Transverse colon (tissue), 4 donors: ENCODE data around the gene PRCP. TPM values are rescaled to one million over a fixed set of nuclear protein-coding genes. Genes with fewer than 3 reads are reported as not detected.

Experiments used
- DNase-seq: peaks from one replicate; pipeline ENCODE4 v3.0.0-alpha.2; 2019
- H3K27ac ChIP-seq, 4 donors: fragments of 200-600 bp; sonication (generic); 2 replicates each; pipeline ENCODE4 v1.5.1; 2016 to 2018; ENCODE audit warnings: inconsistent platforms in 4 of 4
- H3K27me3 ChIP-seq: fragments of 200-600 bp; sonication (generic); 2 replicates; pipeline ENCODE4 v1.5.1; 2017; ENCODE audit warnings: inconsistent platforms
- H3K36me3 ChIP-seq, 4 donors: fragments of 200-600 bp; sonication (generic); 2 replicates each; pipeline ENCODE4 v1.5.1; 2017 to 2019; ENCODE audit warnings: inconsistent platforms in 4 of 4
- H3K4me1 ChIP-seq, 4 donors: fragments of 200-600 bp; sonication (generic); 2 replicates each; pipeline ENCODE4 v1.5.1; 2017 to 2020; ENCODE audit warnings: inconsistent platforms in 4 of 4
- H3K4me3 ChIP-seq, 4 donors: fragments of 200-600 bp; sonication (generic); 1 replicate in 1 of 4; 2 replicates in 3 of 4; pipeline versions ENCODE4 v1.5.1 to v1.6.1; 2017 to 2019; ENCODE audit warnings: inconsistent platforms in 4 of 4
- H3K9me3 ChIP-seq, 2 donors: fragments of 200-600 bp; sonication (generic); 2 replicates each; pipeline ENCODE4 v1.5.1; 2017 to 2019; ENCODE audit warnings: inconsistent platforms in 2 of 2
- EP300 ChIP-seq: sonication (generic); formaldehyde crosslinking; IDR thresholded peaks from one replicate; pipeline ENCODE4 v1.6.1; 2017; ENCODE audit warnings: antibody characterized with exemption, low read depth
- POLR2A ChIP-seq: fragments of 450-650 bp; IDR thresholded peaks from one replicate; pipeline ENCODE4 v1.6.1; 2016; ENCODE audit warnings: antibody characterized with exemption, mild to moderate bottlenecking, moderate library complexity
- POLR2AphosphoS5 ChIP-seq, 3 donors: sonication (generic); formaldehyde crosslinking; IDR thresholded peaks; one replicate each; pipeline ENCODE4 v1.6.1; 2016; ENCODE audit warnings: antibody characterized with exemption in 3 of 3
- WGBS, 2 donors: methylation state at CpG; one replicate each; pipeline ENCODE4 v1.1.5; 2018; ENCODE audit warnings: low coverage in 1 of 2; 5-methylcytosine and 5-hydroxymethylcytosine counted together
- in situ Hi-C, 4 donors: fragments of 200-750 bp; cut with MboI; loops; one replicate each; pipeline versions ENCODE4 v1.15.0 to v1.15.1; 2017; ENCODE audit warnings: low sequenced_read_pairs in 3 of 4, low pct_ligation_motif_present in 1 of 4, low pct_unique_long_range_greater_than_20kb in 1 of 4
- intact Hi-C: fragments of 100-400 bp; cut with DNase I; formaldehyde crosslinking; loops from one replicate; pipeline ENCODE4 v1.15.1; 2023; ENCODE audit warnings: low total_unique reads
- total RNA-seq, 4 donors: library from RNA; depleted of rRNA; stranded (reverse); fragments of >200 nt; gene quantifications; one replicate each; pipeline ENCODE4 v1.1.0, GENCODE V29; 2016
- TF ChIP-seq, protein P1 (sequence below), 5 experiments: fragments of 200-600 bp in 3 of 5; fragments of 450-650 bp in 2 of 5; sonication (generic) in 3 of 5; IDR thresholded peaks; 1 replicate in 2 of 5; 2 replicates in 3 of 5; pipeline ENCODE4 v1.5.1; 2016 to 2017; ENCODE audit warnings: antibody characterized with exemption in 5 of 5, inconsistent platforms in 3 of 5, mild to moderate bottlenecking in 2 of 5, moderate library complexity in 1 of 5

PRCP gene
- total RNA-seq, 4 donors from 2014 or later = 20.9 to 34.8 (median 29.9) TPM

- in situ Hi-C loops = loop anchor here in 1 of 4 donors (25.0 kb wide), 1 partner anchor 945 kb away; no protein-coding TSS in a partner anchor
- intact Hi-C loops = no loop called here
- peak; percentile 75 for DNase-seq
- Histone ChIP-seq H3K27ac (no peak overlapping the region), H3K9me3 (no peaks in the 10 kb centered on the region), H3K27me3 (no peaks in the 10 kb centered on the region), H3K4me3 (peak overlapping the region in 1 of 4 donors; percentile 38), H3K36me3 (no peaks in the 10 kb centered on the region), H3K4me1 (peaks cover 0 to 38% (median 8%) of the 10 kb centered on the region in 4 donors)
- TF ChIP-seq EP300 = no peak
- TF ChIP-seq, protein P1, sequence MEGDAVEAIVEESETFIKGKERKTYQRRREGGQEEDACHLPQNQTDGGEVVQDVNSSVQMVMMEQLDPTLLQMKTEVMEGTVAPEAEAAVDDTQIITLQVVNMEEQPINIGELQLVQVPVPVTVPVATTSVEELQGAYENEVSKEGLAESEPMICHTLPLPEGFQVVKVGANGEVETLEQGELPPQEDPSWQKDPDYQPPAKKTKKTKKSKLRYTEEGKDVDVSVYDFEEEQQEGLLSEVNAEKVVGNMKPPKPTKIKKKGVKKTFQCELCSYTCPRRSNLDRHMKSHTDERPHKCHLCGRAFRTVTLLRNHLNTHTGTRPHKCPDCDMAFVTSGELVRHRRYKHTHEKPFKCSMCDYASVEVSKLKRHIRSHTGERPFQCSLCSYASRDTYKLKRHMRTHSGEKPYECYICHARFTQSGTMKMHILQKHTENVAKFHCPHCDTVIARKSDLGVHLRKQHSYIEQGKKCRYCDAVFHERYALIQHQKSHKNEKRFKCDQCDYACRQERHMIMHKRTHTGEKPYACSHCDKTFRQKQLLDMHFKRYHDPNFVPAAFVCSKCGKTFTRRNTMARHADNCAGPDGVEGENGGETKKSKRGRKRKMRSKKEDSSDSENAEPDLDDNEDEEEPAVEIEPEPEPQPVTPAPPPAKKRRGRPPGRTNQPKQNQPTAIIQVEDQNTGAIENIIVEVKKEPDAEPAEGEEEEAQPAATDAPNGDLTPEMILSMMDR (IDR thresholded peaks at IDR 0.05) = peak; percentile 71 to 78 (median 74)
- TF ChIP-seq POLR2A = no peak
- no peak for TF ChIP-seq POLR2AphosphoS5 (IDR thresholded peaks at IDR 0.05)
- WGBS, 2 donors = 12 to 29% methylated on average over 4 to 10 of the region's 10 CpGs
These were observed 32.6 kb downstream of the PRCP start for GRCh38 chr11:82867495-82868082.

DNA sequence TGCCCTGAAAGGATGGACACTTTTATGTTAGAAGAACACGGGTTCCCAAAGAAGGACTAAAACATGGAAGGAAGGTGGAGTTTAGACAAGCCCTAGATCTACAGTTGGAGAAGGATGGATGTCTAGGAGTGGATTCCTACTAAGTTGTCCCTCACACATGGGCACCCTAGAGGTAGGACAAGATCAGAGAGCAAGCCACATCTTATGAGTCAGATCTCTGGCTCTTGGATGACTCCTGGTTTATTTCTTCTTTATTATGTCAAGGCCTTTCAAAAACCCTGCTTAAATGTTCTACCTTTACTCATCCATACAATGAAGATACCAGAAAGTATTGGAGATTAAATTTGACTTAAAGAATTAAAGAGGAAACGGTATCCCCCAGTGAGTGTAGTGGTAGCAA is 34.4 kb downstream of the PRCP start:
- WGBS, 2 donors = 67 to 83% methylated on average over 1 to 2 of the region's 2 CpGs
- H3K27ac ChIP-seq = no peak overlapping the region
- DNase-seq = no peak
- no peak for TF ChIP-seq POLR2AphosphoS5 (IDR thresholded peaks at IDR 0.05)
- TF ChIP-seq, protein P1 (IDR thresholded peaks at IDR 0.05) = no peak
- no peak for TF ChIP-seq POLR2A
- TF ChIP-seq EP300 = no peak
- peaks cover 0 to 38% (median 8%) of the 10 kb centered on the region in 4 donors for H3K4me1 ChIP-seq
- no peaks in the 10 kb centered on the region for H3K9me3 ChIP-seq
- in situ Hi-C loops (loop anchor here in 1 of 4 donors (25.0 kb wide), 1 partner anchor 946 kb away; no protein-coding TSS in a partner anchor), intact Hi-C loops (no loop called here)
- H3K36me3 ChIP-seq = no peaks in the 10 kb centered on the region
- H3K27me3 ChIP-seq = no peaks in the 10 kb centered on the region
- H3K4me3 ChIP-seq = no peak overlapping the region

- Histone ChIP-seq H3K4me1 (peaks cover 0 to 27% (median 8%) of the 10 kb centered on the region in 4 donors), H3K9me3 (no peaks in the 10 kb centered on the region), H3K4me3 (no peak overlapping the region), H3K36me3 (no peaks in the 10 kb centered on the region), H3K27ac (no peak overlapping the region), H3K27me3 (no peaks in the 10 kb centered on the region)
- intact Hi-C loops (no loop called here), in situ Hi-C loops (loop anchor here in 1 of 4 donors (25.0 kb wide), 1 partner anchor 948 kb away; no protein-coding TSS in a partner anchor)
- WGBS, 2 donors = 18 to 45% methylated on average over 3 to 5 of the region's 5 CpGs
- DNase-seq = peak; percentile 44
- TF ChIP-seq POLR2AphosphoS5 (IDR thresholded peaks at IDR 0.05) = no peak
- TF ChIP-seq, protein P1 (IDR thresholded peaks at IDR 0.05) = peak; percentile 31 to 59 (median 44)
These were observed 36.0 kb downstream of the PRCP start for GRCh38 chr11:82864268-82864667.

- H3K4me1 ChIP-seq = peaks cover 0 to 25% (median 8%) of the 10 kb centered on the region in 4 donors
- intact Hi-C loops (no loop called here), in situ Hi-C loops (loop anchor here in 1 of 4 donors (25.0 kb wide), 1 partner anchor 949 kb away; no protein-coding TSS in a partner anchor)
- H3K27ac ChIP-seq = no peak overlapping the region
- H3K4me3 ChIP-seq = no peak overlapping the region
- 87 to 94% methylated on average over 2 of the region's 2 CpGs for WGBS, 2 donors
- no peaks in the 10 kb centered on the region for H3K9me3 ChIP-seq
- TF ChIP-seq POLR2AphosphoS5 (IDR thresholded peaks at IDR 0.05) = no peak
- no peak for TF ChIP-seq POLR2A
- TF ChIP-seq EP300 = no peak
- TF ChIP-seq, protein P1 (IDR thresholded peaks at IDR 0.05) = no peak
- H3K36me3 ChIP-seq = no peaks in the 10 kb centered on the region
- H3K27me3 ChIP-seq = no peaks in the 10 kb centered on the region
- DNase-seq = no peak
These were observed 37.0 kb downstream of the PRCP start for GRCh38 chr11:82863209-82863608.
